Ovary (tissue), 3 donors: ENCODE measurements around the gene DDB1.

ENCODE experiments used
- EP300 ChIP-seq: sonication (generic); formaldehyde crosslinking; IDR thresholded peaks from one replicate; pipeline ENCODE4 v1.6.1; 2017; ENCODE audit warnings: antibody characterized with exemption
- POLR2A ChIP-seq: fragments of 450-650 bp; IDR thresholded peaks from one replicate; pipeline ENCODE4 v1.6.1; 2017; ENCODE audit warnings: antibody characterized with exemption, mild to moderate bottlenecking, moderate library complexity
- TF ChIP-seq, protein P1 (sequence below), 3 donors: fragments of 450-650 bp in 2 of 3; fragments of 200-600 bp in 1 of 3; IDR thresholded peaks; one replicate each; pipeline versions ENCODE4 v1.5.1 to v1.8.0; 2016 to 2022; ENCODE audit warnings: antibody characterized with exemption in 3 of 3, mild to moderate bottlenecking in 1 of 3
- donor health status: DM: no; HTN: no; CAD: no.

DNA sequence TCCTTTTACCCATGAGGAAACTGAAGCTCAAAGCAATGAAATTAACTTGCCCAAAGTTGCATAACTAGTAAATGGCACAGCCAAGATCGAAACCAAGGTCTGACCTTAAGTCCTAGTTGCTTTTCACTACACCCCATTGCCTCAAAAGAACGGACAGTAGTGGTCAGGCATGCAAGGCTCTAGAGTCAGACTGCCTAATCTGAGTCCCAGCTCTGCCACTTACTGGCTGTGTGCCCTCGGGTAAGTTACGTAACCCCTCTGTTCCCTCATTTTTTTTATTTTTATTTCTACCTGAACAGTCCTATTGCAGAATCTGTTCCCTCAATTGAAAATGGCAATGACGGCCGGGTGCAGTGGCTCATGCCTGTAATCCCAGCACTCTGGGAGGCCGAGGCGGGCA, 19.1 kb upstream of the DDB1 start:
- TF ChIP-seq, protein P1, sequence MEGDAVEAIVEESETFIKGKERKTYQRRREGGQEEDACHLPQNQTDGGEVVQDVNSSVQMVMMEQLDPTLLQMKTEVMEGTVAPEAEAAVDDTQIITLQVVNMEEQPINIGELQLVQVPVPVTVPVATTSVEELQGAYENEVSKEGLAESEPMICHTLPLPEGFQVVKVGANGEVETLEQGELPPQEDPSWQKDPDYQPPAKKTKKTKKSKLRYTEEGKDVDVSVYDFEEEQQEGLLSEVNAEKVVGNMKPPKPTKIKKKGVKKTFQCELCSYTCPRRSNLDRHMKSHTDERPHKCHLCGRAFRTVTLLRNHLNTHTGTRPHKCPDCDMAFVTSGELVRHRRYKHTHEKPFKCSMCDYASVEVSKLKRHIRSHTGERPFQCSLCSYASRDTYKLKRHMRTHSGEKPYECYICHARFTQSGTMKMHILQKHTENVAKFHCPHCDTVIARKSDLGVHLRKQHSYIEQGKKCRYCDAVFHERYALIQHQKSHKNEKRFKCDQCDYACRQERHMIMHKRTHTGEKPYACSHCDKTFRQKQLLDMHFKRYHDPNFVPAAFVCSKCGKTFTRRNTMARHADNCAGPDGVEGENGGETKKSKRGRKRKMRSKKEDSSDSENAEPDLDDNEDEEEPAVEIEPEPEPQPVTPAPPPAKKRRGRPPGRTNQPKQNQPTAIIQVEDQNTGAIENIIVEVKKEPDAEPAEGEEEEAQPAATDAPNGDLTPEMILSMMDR (IDR thresholded peaks at IDR 0.05), result no peak
- TF ChIP-seq POLR2A (no peak), EP300 (no peak)
